Measurements from ENCODE around the gene VEGFB.

The VEGFB gene

GRCh38 chr11:64233913-64234586 lies at the start of gene VEGFB:
VEGFB (plus strand) TSS chr11:64234584; CDS start chr11:64234834, 250 bp downstream.
- peak within 1 kb of the TSS; percentile 88 for H3K4me3 Mint-ChIP-seq
- peak; percentile 82 for DNase-seq
- no peaks in the 10 kb centered on the region for H3K9me3 Mint-ChIP-seq
- H3K27me3 Mint-ChIP-seq = no peaks in the 10 kb centered on the region
- peak within 1 kb of the TSS; percentile 88 for H3K27ac Mint-ChIP-seq
- peaks cover 40% of the 10 kb centered on the region for H3K36me3 Mint-ChIP-seq (ENCODE audit: low read depth)
- peaks cover 52% of the 10 kb centered on the region for H3K4me1 Mint-ChIP-seq (ENCODE audit: low read depth)

GRCh38 chr11:64185175-64185692 lies 49.1 kb upstream of the VEGFB start:
- H3K4me3 Mint-ChIP-seq = no peak overlapping the region
- H3K27me3 Mint-ChIP-seq = no peaks in the 10 kb centered on the region
- H3K9me3 Mint-ChIP-seq = no peaks in the 10 kb centered on the region
- DNase-seq = no peak
- peaks cover 25% of the 10 kb centered on the region for H3K36me3 Mint-ChIP-seq (ENCODE audit: low read depth)
- H3K27ac Mint-ChIP-seq = peak overlapping the region; percentile 99
- H3K4me1 Mint-ChIP-seq (ENCODE audit: low read depth) = peaks cover 50% of the 10 kb centered on the region

GRCh38 chr11:64185693-64186491 lies 48.5 kb upstream of the VEGFB start, which contains the start of gene STIP1:
STIP1 (plus strand) TSS chr11:64186171; CDS start chr11:64186262, 91 bp downstream.
- DNase-seq = peak; percentile 98
- H3K36me3 Mint-ChIP-seq (ENCODE audit: low read depth) = peaks cover 31% of the 10 kb centered on the region
- peaks cover 51% of the 10 kb centered on the region for H3K4me1 Mint-ChIP-seq (ENCODE audit: low read depth)
- no peaks in the 10 kb centered on the region for H3K27me3 Mint-ChIP-seq
- peak within 1 kb of the TSS; percentile 99 for H3K27ac Mint-ChIP-seq
- no peak within 1 kb of the TSS for H3K4me3 Mint-ChIP-seq
- H3K9me3 Mint-ChIP-seq = no peaks in the 10 kb centered on the region

GRCh38 chr11:64186492-64187165 lies 47.8 kb upstream of the VEGFB start:
- H3K27ac Mint-ChIP-seq = peak overlapping the region; percentile 99
- no peak overlapping the region for H3K4me3 Mint-ChIP-seq
- peak; percentile 68 for DNase-seq
- peaks cover 48% of the 10 kb centered on the region for H3K4me1 Mint-ChIP-seq (ENCODE audit: low read depth)
- H3K27me3 Mint-ChIP-seq = no peaks in the 10 kb centered on the region
- peaks cover 37% of the 10 kb centered on the region for H3K36me3 Mint-ChIP-seq (ENCODE audit: low read depth)
- no peaks in the 10 kb centered on the region for H3K9me3 Mint-ChIP-seq

GRCh38 chr11:64192434-64192833 lies 42.0 kb upstream of the VEGFB start:
- H3K27me3 Mint-ChIP-seq = no peaks in the 10 kb centered on the region
- peaks cover 79% of the 10 kb centered on the region for H3K36me3 Mint-ChIP-seq (ENCODE audit: low read depth)
- no peaks in the 10 kb centered on the region for H3K9me3 Mint-ChIP-seq
- peak overlapping the region; percentile 82 for H3K27ac Mint-ChIP-seq
- peaks cover 54% of the 10 kb centered on the region for H3K4me1 Mint-ChIP-seq (ENCODE audit: low read depth)
- no peak overlapping the region for H3K4me3 Mint-ChIP-seq
- DNase-seq = no peak

- no peaks in the 10 kb centered on the region for H3K27me3 Mint-ChIP-seq
- peaks cover 99% of the 10 kb centered on the region for H3K36me3 Mint-ChIP-seq (ENCODE audit: low read depth)
- DNase-seq = no peak
- H3K27ac Mint-ChIP-seq = peak overlapping the region; percentile 70
- no peaks in the 10 kb centered on the region for H3K9me3 Mint-ChIP-seq
- no peak overlapping the region for H3K4me3 Mint-ChIP-seq
- H3K4me1 Mint-ChIP-seq (ENCODE audit: low read depth) = peaks cover 31% of the 10 kb centered on the region
Observed at GRCh38 chr11:64196626-64197025, 37.8 kb upstream of the VEGFB start.

- no peak overlapping the region for H3K4me3 Mint-ChIP-seq
- H3K36me3 Mint-ChIP-seq (ENCODE audit: low read depth) = peaks cover 99% of the 10 kb centered on the region
- DNase-seq = no peak
- H3K27ac Mint-ChIP-seq = no peak overlapping the region
- no peaks in the 10 kb centered on the region for H3K27me3 Mint-ChIP-seq
- no peaks in the 10 kb centered on the region for H3K9me3 Mint-ChIP-seq
- peaks cover 29% of the 10 kb centered on the region for H3K4me1 Mint-ChIP-seq (ENCODE audit: low read depth)
Observed at GRCh38 chr11:64198511-64198910, 35.9 kb upstream of the VEGFB start.

GRCh38 chr11:64201543-64201942 lies 32.8 kb upstream of the VEGFB start:
- H3K4me1 Mint-ChIP-seq (ENCODE audit: low read depth) = peaks cover 36% of the 10 kb centered on the region
- peak overlapping the region; percentile 80 for H3K27ac Mint-ChIP-seq
- H3K4me3 Mint-ChIP-seq = no peak overlapping the region

GRCh38 chr11:64202992-64203391 lies 31.4 kb upstream of the VEGFB start:
- Mint-ChIP-seq H3K4me1 (ENCODE audit: low read depth) (peaks cover 38% of the 10 kb centered on the region), H3K27me3 (no peaks in the 10 kb centered on the region), H3K9me3 (no peaks in the 10 kb centered on the region), H3K27ac (peak overlapping the region; percentile 23), H3K36me3 (ENCODE audit: low read depth) (peaks cover 99% of the 10 kb centered on the region), H3K4me3 (no peak overlapping the region)
- DNase-seq = no peak

More at GRCh38 chr11:64201543-64201942, 32.8 kb upstream of the VEGFB start:
- no peaks in the 10 kb centered on the region for H3K9me3 Mint-ChIP-seq
- DNase-seq = no peak
- peaks cover 99% of the 10 kb centered on the region for H3K36me3 Mint-ChIP-seq (ENCODE audit: low read depth)
- H3K27me3 Mint-ChIP-seq = no peaks in the 10 kb centered on the region

- H3K36me3 Mint-ChIP-seq (ENCODE audit: low read depth) = peaks cover 99% of the 10 kb centered on the region
- H3K4me1 Mint-ChIP-seq (ENCODE audit: low read depth) = peaks cover 40% of the 10 kb centered on the region
- H3K27me3 Mint-ChIP-seq = no peaks in the 10 kb centered on the region
- no peak overlapping the region for H3K4me3 Mint-ChIP-seq
- H3K27ac Mint-ChIP-seq = peak overlapping the region; percentile 23
- no peak for DNase-seq
- no peaks in the 10 kb centered on the region for H3K9me3 Mint-ChIP-seq
Observed at GRCh38 chr11:64203421-64204079, 30.8 kb upstream of the VEGFB start.

- Mint-ChIP-seq H3K27ac (peak overlapping the region; percentile 99), H3K4me1 (ENCODE audit: low read depth) (peaks cover 45% of the 10 kb centered on the region), H3K4me3 (no peak overlapping the region), H3K27me3 (no peaks in the 10 kb centered on the region), H3K36me3 (ENCODE audit: low read depth) (peaks cover 99% of the 10 kb centered on the region), H3K9me3 (no peaks in the 10 kb centered on the region)
- no peak for DNase-seq
Observed at GRCh38 chr11:64204080-64204440, 30.3 kb upstream of the VEGFB start.

GRCh38 chr11:64204464-64204989 lies 29.9 kb upstream of the VEGFB start:
- peaks cover 49% of the 10 kb centered on the region for H3K4me1 Mint-ChIP-seq (ENCODE audit: low read depth)
- no peaks in the 10 kb centered on the region for H3K27me3 Mint-ChIP-seq
- H3K27ac Mint-ChIP-seq = peak overlapping the region; percentile 99
- H3K9me3 Mint-ChIP-seq = no peaks in the 10 kb centered on the region
- peaks cover 99% of the 10 kb centered on the region for H3K36me3 Mint-ChIP-seq (ENCODE audit: low read depth)
- peak; percentile 78 for DNase-seq
- peak overlapping the region; percentile 34 for H3K4me3 Mint-ChIP-seq

- peak within 1 kb of the TSS; percentile 98 for H3K4me3 Mint-ChIP-seq
- H3K27ac Mint-ChIP-seq = peak within 1 kb of the TSS; percentile 99
- peak; percentile 84 for DNase-seq
- H3K4me1 Mint-ChIP-seq (ENCODE audit: low read depth) = peaks cover 60% of the 10 kb centered on the region
- H3K36me3 Mint-ChIP-seq (ENCODE audit: low read depth) = peaks cover 97% of the 10 kb centered on the region
- H3K9me3 Mint-ChIP-seq = no peaks in the 10 kb centered on the region
- no peaks in the 10 kb centered on the region for H3K27me3 Mint-ChIP-seq
Observed at GRCh38 chr11:64206457-64207255, 27.7 kb upstream of the VEGFB start, which contains the start of gene FERMT3. FERMT3 (plus strand) TSS chr11:64206721; CDS start chr11:64207365, 644 bp downstream.

Data from activated T-cell treated with anti-CD3 and anti-CD28 coated beads, Interleukin-2, amount 50 U/mL, for 24 hours (primary cell).